Immature natural killer cell (primary cell): ENCODE measurements around the gene COP1. TPM values are rescaled to one million over a fixed set of nuclear protein-coding genes. Genes with fewer than 3 reads are reported as not detected.
A peak's percentile ranks its signal among the peaks of the same experiment; 100 is the strongest.

Experiments
- DNase-seq, 3 donors: peaks; one replicate each; pipeline ENCODE4 v3.0.0; 2022; ENCODE audit warnings: mixed read lengths in 1 of 3
- H3K27ac Mint-ChIP-seq, 6 donors: one replicate each; pipeline ENCODE4 v1.8.0; 2020; ENCODE audit warnings: mixed read lengths in 6 of 6, mild to moderate bottlenecking in 5 of 6, inconsistent platforms in 4 of 6, moderate library complexity in 3 of 6
- H3K27me3 Mint-ChIP-seq, 3 donors: one replicate each; pipeline ENCODE4 v1.8.0; 2020 to 2021; ENCODE audit warnings: low read depth in 3 of 3, mild to moderate bottlenecking in 3 of 3, mixed read lengths in 3 of 3, moderate library complexity in 3 of 3, inconsistent platforms in 1 of 3
- H3K36me3 Mint-ChIP-seq, 3 donors: one replicate each; pipeline ENCODE4 v1.8.0; 2020; ENCODE audit warnings: mixed read lengths in 3 of 3, inconsistent platforms in 2 of 3, mild to moderate bottlenecking in 2 of 3
- H3K4me1 Mint-ChIP-seq, 2 donors: one replicate each; pipeline ENCODE4 v1.8.0; 2020; ENCODE audit warnings: inconsistent platforms in 2 of 2, mild to moderate bottlenecking in 2 of 2, mixed read lengths in 2 of 2, moderate library complexity in 1 of 2
- H3K4me3 Mint-ChIP-seq, 5 donors: one replicate each; pipeline ENCODE4 v1.8.0; 2020; ENCODE audit warnings: mild to moderate bottlenecking in 5 of 5, mixed read lengths in 5 of 5, inconsistent platforms in 3 of 5, moderate library complexity in 3 of 5
- H3K9me3 Mint-ChIP-seq, 6 donors: one replicate each; pipeline ENCODE4 v1.8.0; 2020; ENCODE audit warnings: mild to moderate bottlenecking in 6 of 6, mixed read lengths in 6 of 6, inconsistent platforms in 4 of 6, moderate library complexity in 3 of 6
- polyA plus RNA-seq, 3 donors: library from polyadenylated mRNA; unstranded; fragments of 300-500 nt; fragmentation: Illumina TruSeq; gene quantifications; one replicate each; pipeline ENCODE4 v1.2.3, GENCODE V29; 2021

The COP1 gene
- polyA plus RNA-seq, 3 donors from 2014 or later: 28.3 to 42.2 (median 37.4) TPM

DNA sequence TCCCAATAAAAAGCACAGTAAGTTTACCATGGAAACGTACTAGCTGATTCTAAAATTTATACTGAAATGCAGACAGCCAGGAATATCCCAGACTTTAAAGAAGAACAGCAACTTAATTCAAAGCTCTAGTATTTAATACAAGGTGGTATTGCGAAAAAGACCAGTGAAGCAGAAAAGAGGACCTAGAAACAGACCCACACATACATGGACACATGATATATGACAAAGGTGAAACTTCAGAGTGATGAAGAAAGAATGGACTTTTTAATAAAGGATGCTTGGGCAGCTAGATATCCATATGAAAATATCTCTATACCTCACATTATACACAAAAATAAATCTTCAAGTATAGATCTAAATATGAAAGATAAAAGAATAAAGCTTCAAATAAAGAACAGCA, 62.6 kb downstream of the COP1 start:
- H3K4me1 Mint-ChIP-seq: peaks cover 27 to 54% of the 10 kb centered on the region in 2 donors
- no peak overlapping the region for H3K27ac Mint-ChIP-seq
- no peak overlapping the region for H3K4me3 Mint-ChIP-seq
- H3K36me3 Mint-ChIP-seq: peaks cover 21 to 25% (median 23%) of the 10 kb centered on the region in 3 donors
- H3K27me3 Mint-ChIP-seq: peaks cover 0 to 2% (median 0%) of the 10 kb centered on the region in 3 donors
- no peak for DNase-seq
- no peaks in the 10 kb centered on the region for H3K9me3 Mint-ChIP-seq

DNA sequence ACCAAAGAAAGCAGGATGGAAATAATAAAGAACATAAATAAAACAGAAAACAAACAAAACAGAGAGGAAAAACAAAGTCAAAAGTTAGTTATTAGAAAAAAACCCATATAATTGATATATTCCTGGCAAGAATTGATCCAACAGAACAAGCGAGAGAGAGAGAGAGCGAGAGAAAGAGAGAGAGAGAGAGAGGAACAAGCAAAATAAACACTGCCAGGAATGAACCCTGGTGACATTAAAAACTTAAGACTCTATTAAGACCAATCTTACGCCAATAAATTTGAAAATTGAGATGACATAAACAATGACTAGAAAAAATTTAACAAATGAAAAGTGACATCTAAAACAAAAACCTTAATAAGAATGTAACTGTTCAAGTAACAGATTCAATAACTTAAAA, 64.1 kb downstream of the COP1 start:
- peaks cover 40 to 68% of the 10 kb centered on the region in 2 donors for H3K4me1 Mint-ChIP-seq

DNA sequence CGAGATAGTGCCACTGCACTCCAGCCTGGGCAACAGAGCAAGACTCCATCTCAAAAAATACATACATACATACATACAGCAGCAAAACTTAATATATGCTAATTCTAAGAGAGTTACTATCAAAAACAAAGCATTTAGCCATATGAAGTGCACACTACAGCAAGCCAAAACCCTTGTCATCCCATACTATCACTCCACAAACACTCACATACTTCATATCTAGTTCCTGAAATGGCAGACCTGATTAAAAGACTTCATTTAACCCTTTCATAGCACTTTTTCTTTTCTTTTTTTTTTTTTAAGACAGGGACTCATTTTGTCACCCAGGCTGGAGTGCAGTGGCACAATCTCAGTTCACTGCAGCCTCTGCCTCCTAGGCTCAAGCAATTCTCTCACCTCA, 65.6 kb downstream of the COP1 start:
- H3K4me1 Mint-ChIP-seq: peaks cover 51 to 76% of the 10 kb centered on the region in 2 donors
- peaks cover 14 to 18% (median 16%) of the 10 kb centered on the region in 3 donors for H3K36me3 Mint-ChIP-seq
- peak overlapping the region in 1 of 5 donors; percentile 45 for H3K4me3 Mint-ChIP-seq

More for the DNA sequence above, 64.1 kb downstream of the COP1 start:
- Mint-ChIP-seq H3K9me3 (no peaks in the 10 kb centered on the region), H3K27me3 (peaks cover 0 to 2% (median 0%) of the 10 kb centered on the region in 3 donors), H3K36me3 (peaks cover 19 to 26% (median 23%) of the 10 kb centered on the region in 3 donors), H3K27ac (no peak overlapping the region), H3K4me3 (no peak overlapping the region)
- DNase-seq: no peak

DNA sequence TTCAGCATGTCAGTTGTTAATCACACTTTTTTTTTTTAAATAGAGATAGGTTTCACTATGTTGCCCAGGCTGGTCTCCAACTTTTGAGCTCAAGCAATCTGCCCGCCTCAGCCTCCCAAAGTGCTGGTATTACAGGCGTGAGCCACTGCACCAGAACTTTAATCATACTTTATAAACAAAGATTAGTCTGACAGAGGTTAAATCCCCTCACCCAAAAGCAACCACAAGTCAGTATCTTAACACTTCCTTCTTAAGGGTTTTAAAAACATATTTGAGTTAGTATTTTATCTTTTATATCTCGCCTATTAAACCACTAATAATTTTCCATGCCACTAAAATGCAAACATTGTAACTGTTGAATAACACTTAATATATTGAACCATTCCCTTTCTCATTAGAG, 70.2 kb downstream of the COP1 start:
- H3K27ac Mint-ChIP-seq: peak overlapping the region in 2 of 6 donors; percentile 17 to 27
- H3K4me3 Mint-ChIP-seq: peak overlapping the region in 1 of 5 donors; percentile 12
- no peaks in the 10 kb centered on the region for H3K9me3 Mint-ChIP-seq
- H3K4me1 Mint-ChIP-seq: peaks cover 42 to 56% of the 10 kb centered on the region in 2 donors
- H3K27me3 Mint-ChIP-seq: no peaks in the 10 kb centered on the region
- DNase-seq: no peak
- peaks cover 0 to 5% (median 4%) of the 10 kb centered on the region in 3 donors for H3K36me3 Mint-ChIP-seq

More for the DNA sequence above, 65.6 kb downstream of the COP1 start:
- no peak for DNase-seq
- H3K27me3 Mint-ChIP-seq: peaks cover 0 to 2% (median 0%) of the 10 kb centered on the region in 3 donors
- no peaks in the 10 kb centered on the region for H3K9me3 Mint-ChIP-seq
- H3K27ac Mint-ChIP-seq: peak overlapping the region in 2 of 6 donors; percentile 18 to 56

DNA sequence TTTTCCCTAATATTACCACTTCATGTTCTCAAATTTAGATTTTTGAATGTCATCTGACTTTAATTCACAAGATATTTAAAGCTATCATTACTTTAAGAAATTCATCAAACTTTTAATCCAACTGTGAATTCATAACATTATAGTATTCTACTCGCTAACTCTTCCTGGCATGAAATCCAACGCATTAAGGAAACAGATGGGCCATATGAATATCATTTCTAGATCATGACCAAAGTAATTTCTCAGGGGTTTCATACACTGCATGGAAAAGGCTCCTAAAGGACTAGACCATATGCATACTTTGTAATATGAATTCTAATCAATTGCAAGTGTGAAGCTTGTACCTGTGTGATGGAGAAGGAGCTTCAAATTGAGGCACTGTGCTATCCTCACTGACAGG, 72.4 kb downstream of the COP1 start:
- peaks cover 0 to 5% (median 4%) of the 10 kb centered on the region in 3 donors for H3K36me3 Mint-ChIP-seq
- no peak for DNase-seq
- no peaks in the 10 kb centered on the region for H3K9me3 Mint-ChIP-seq
- peaks cover 35 to 50% of the 10 kb centered on the region in 2 donors for H3K4me1 Mint-ChIP-seq
- no peak overlapping the region for H3K27ac Mint-ChIP-seq
- no peaks in the 10 kb centered on the region for H3K27me3 Mint-ChIP-seq
- H3K4me3 Mint-ChIP-seq: no peak overlapping the region

DNA sequence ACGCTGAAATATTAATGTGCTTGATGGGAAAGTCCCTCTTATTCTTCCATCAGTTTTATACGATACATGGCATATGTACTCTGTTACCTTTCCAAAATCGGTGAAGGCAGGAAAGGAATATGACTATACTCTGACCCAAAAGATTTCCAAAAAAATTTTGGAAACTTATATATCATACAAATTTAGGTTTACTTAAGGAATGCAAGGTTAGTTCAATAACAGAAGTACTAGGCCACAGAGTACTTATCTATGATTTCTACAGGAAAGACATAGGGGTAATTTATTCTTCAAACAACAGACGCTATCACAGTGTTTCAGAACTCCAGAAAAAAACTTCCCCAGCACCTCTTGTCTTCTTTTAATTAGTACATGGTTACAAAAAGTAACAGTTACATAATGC, 84.8 kb downstream of the COP1 start:
- Mint-ChIP-seq H3K4me3 (no peak overlapping the region), H3K36me3 (peaks cover 31 to 48% (median 36%) of the 10 kb centered on the region in 3 donors), H3K27ac (no peak overlapping the region), H3K9me3 (peaks cover 1 to 27% (median 13%) of the 10 kb centered on the region in 6 donors), H3K4me1 (peaks cover 0 to 2% of the 10 kb centered on the region in 2 donors), H3K27me3 (peaks cover 0 to 6% (median 3%) of the 10 kb centered on the region in 3 donors)
- no peak for DNase-seq

DNA sequence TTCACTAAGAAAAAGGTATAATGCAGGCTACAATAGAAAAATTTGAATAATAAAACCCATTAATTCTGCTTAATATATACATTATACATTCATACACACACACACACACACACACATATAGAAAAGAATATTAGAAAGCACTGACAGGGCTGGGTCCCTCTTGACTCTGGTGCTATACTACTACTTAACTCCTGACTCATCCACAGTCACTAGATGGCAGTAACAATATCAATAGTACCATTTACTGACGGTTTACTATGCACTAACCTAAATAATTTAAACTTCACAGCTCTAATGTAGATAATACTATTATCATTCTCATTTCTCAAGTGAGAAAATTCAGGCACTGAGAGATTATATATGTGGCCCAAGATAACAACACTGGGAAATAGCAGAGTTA, 87.5 kb downstream of the COP1 start:
- H3K27ac Mint-ChIP-seq: peak overlapping the region in 1 of 6 donors; percentile 28
- DNase-seq: no peak
- peaks cover 0 to 27% (median 13%) of the 10 kb centered on the region in 6 donors for H3K9me3 Mint-ChIP-seq
- H3K4me3 Mint-ChIP-seq: no peak overlapping the region
- H3K4me1 Mint-ChIP-seq: peaks cover 0 to 4% of the 10 kb centered on the region in 2 donors
- H3K27me3 Mint-ChIP-seq: peaks cover 0 to 6% (median 1%) of the 10 kb centered on the region in 3 donors
- peaks cover 17 to 46% (median 26%) of the 10 kb centered on the region in 3 donors for H3K36me3 Mint-ChIP-seq

DNA sequence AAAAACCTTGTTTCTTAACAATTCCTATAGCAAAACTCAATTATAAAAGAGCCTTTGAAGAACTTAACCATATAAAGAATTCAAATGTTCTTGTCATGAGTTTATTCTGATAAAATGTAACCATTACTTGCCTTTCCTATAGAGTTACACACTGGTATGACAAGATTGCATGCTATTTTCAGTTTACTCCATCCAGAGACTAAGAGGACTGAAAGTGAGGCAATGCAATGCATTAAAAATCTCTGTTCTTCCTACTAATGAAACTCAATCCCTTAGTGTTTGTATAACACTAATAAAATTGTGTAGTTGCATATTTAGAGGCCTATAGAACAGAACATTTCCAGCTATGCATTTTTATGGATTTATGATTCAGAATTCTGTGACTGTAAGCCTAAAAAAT, 88.1 kb downstream of the COP1 start:
- peaks cover 16 to 45% (median 25%) of the 10 kb centered on the region in 3 donors for H3K36me3 Mint-ChIP-seq
- DNase-seq: no peak
- H3K27ac Mint-ChIP-seq: no peak overlapping the region
- peaks cover 2 to 8% of the 10 kb centered on the region in 2 donors for H3K4me1 Mint-ChIP-seq
- H3K9me3 Mint-ChIP-seq: peaks cover 0 to 27% (median 11%) of the 10 kb centered on the region in 6 donors
- H3K27me3 Mint-ChIP-seq: peaks cover 0 to 5% (median 1%) of the 10 kb centered on the region in 3 donors
- no peak overlapping the region for H3K4me3 Mint-ChIP-seq

DNA sequence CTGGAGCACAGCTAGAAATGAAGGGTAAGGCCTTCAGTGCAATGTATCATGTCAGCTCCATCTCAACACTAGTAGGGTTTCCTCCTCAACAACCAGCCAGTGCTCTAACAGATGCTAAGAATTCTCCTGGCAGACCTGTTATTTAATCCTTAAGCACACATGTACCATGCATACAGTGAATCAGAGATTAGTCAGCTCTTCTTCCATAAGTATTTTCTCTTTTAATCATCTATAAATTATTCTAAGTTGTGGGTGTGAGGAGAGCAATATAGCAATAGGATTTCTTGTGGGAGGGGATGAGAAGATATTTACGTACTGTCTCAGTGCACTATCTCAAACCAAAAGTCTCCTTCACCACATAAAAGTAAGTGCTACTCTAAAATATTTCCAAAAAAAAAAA, 95.3 kb downstream of the COP1 start:
- peaks cover 40 to 57% (median 47%) of the 10 kb centered on the region in 3 donors for H3K36me3 Mint-ChIP-seq
- H3K4me1 Mint-ChIP-seq: peaks cover 17 to 34% of the 10 kb centered on the region in 2 donors
- H3K27me3 Mint-ChIP-seq: no peaks in the 10 kb centered on the region
- DNase-seq: no peak
- no peaks in the 10 kb centered on the region for H3K9me3 Mint-ChIP-seq
- no peak overlapping the region for H3K4me3 Mint-ChIP-seq
- no peak overlapping the region for H3K27ac Mint-ChIP-seq

DNA sequence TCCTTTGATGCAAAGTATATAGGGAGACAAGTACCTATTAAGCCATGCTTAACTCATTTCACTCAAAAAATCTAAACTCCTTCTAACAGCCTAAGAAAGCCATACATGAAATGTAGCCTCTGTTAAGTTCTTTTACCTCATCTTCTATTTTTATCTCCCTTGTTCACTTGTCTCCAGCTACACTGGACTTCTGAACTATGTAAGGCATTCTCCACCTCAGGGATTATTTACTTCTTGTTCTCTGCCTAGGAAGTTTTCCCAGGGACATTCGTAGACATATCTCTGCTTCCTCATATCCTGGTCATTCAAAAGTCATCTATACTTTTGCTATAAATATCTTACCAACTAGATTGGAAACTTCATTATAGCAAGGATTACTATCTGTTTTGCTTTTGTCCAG, 96.9 kb downstream of the COP1 start:
- Mint-ChIP-seq H3K27me3 (peaks cover 0 to 1% (median 0%) of the 10 kb centered on the region in 3 donors), H3K4me1 (peaks cover 19 to 30% of the 10 kb centered on the region in 2 donors), H3K27ac (peak overlapping the region in 1 of 6 donors; percentile 74), H3K9me3 (peaks cover 0 to 4% (median 0%) of the 10 kb centered on the region in 6 donors), H3K4me3 (no peak overlapping the region), H3K36me3 (peaks cover 43 to 58% (median 54%) of the 10 kb centered on the region in 3 donors)
- no peak for DNase-seq

DNA sequence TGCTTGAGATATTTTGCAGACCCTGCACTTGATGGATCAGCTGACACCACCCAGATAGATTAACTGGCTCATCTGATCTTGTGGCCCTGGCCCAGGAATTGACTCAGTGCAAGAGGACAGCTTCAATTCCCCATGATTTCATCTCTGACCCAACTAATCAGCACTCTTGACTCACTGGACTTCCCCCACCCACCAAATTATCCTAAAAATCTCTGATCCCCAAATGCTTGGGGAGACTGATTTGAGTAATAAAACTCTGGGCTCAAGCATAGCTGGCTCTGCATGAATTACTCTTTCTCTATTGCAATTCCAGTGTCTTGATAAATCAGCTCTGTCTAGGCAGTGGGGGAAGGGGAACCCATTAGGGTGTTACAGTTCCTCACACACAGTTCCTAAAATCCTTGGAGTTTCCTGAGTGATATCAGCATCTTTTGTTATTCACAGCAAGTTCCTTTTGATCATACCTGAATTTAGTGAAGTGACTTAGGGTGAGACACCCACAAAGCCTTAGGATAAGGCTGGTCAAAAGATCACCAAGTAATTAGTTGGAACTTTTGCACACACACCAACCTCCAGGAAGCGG, 104.2 kb downstream of the COP1 start:
- Mint-ChIP-seq H3K4me1 (peaks cover 4% of the 10 kb centered on the region in 2 donors), H3K4me3 (no peak overlapping the region), H3K27me3 (peaks cover 0 to 7% (median 1%) of the 10 kb centered on the region in 3 donors), H3K36me3 (peaks cover 72 to 82% (median 78%) of the 10 kb centered on the region in 3 donors), H3K9me3 (peaks cover 18 to 61% (median 40%) of the 10 kb centered on the region in 6 donors), H3K27ac (no peak overlapping the region)
- no peak for DNase-seq

DNA sequence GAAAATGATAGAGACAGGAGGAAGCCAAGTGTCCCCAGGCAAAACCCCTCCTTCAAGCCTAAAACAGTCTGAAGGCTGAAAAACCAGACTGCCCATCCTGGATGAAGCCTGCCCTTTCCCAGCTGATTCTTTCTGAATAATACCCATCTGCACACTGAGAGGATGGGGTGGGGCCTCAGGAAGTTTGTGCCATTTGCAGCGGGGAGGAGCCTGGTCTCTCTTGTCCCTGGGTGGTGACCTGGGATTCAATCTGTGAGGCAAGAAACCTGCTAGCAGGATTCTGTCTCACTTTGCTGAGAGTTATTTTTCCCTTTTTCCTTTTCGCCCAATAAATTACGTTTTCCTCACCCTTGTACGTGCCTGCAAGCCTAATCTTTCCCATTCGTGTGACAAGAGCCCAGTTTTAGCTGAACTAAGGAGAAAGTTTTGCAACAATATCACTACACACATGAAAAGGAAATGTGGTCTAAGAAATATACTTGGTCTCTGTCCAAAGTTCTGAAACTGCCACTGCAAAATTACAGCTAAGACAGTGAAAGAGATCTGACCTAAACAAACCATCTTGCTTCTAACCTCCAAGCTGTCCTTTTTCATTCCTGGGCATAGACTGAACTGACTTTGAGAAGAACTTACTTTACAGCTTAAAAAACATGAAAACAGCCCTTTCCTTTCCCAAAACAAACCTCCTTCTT, 105.0 kb downstream of the COP1 start:
- H3K4me1 Mint-ChIP-seq: peaks cover 4% of the 10 kb centered on the region in 2 donors
- no peak overlapping the region for H3K27ac Mint-ChIP-seq
- DNase-seq: no peak
- peaks cover 26 to 69% (median 48%) of the 10 kb centered on the region in 6 donors for H3K9me3 Mint-ChIP-seq
- peaks cover 0 to 7% (median 1%) of the 10 kb centered on the region in 3 donors for H3K27me3 Mint-ChIP-seq
- H3K4me3 Mint-ChIP-seq: no peak overlapping the region
- H3K36me3 Mint-ChIP-seq: peaks cover 71 to 90% (median 78%) of the 10 kb centered on the region in 3 donors

DNA sequence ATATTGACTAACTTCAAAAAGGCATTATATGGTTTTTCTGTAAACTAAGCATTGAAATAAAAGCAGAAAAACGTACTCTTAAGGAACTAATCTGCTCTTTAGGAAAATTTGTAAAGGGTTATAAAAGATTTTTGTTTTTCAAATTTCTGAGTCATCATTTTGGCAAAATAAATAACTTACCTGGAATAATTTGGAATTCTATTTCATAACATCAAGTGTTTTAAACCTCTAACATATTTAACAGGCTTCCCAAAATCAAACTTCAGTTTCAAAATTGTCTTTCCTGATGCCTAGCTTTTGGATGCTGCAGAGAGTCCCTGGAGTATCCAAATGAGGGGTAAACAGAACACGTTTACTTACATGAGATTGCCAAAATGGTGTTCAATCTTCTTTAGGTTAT, 108.5 kb downstream of the COP1 start:
- H3K9me3 Mint-ChIP-seq: peaks cover 31 to 78% (median 58%) of the 10 kb centered on the region in 6 donors
- peak in 1 of 3 donors; percentile 8 for DNase-seq
- peak overlapping the region in 1 of 5 donors; percentile 23 for H3K4me3 Mint-ChIP-seq
- no peak overlapping the region for H3K27ac Mint-ChIP-seq
- H3K27me3 Mint-ChIP-seq: peaks cover 0 to 7% (median 0%) of the 10 kb centered on the region in 3 donors
- H3K4me1 Mint-ChIP-seq: peaks cover 1 to 4% of the 10 kb centered on the region in 2 donors
- H3K36me3 Mint-ChIP-seq: peaks cover 66 to 90% (median 75%) of the 10 kb centered on the region in 3 donors

DNA sequence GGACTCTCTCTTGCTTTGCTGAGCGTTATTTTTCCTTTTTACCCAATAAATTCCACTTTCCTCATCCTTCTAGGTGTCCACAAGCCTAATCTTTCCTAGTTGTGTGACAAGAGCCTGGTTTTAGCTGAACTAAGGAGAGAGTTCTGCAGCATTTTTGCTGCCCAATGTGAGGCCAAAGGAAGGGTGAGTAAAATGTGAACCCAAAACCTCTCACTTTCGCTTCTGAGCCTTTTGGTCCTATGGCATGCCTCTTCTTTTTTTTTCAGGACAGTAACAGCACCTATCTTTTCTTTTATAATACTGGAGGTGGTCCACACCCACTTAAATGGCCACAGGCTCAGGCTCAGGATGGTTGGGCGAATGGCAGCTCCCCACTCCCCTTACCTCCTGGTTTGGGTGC, 111.1 kb downstream of the COP1 start:
- no peak overlapping the region for H3K27ac Mint-ChIP-seq
- H3K36me3 Mint-ChIP-seq: peaks cover 54 to 80% (median 64%) of the 10 kb centered on the region in 3 donors
- no peak for DNase-seq
- no peaks in the 10 kb centered on the region for H3K4me1 Mint-ChIP-seq
- H3K9me3 Mint-ChIP-seq: peaks cover 28 to 61% (median 48%) of the 10 kb centered on the region in 6 donors
- H3K4me3 Mint-ChIP-seq: no peak overlapping the region
- H3K27me3 Mint-ChIP-seq: peaks cover 0 to 7% (median 0%) of the 10 kb centered on the region in 3 donors
